ENCODE measurements around the gene FBH1. TPM values are rescaled to one million over a fixed set of nuclear protein-coding genes. Genes with fewer than 3 reads are reported as not detected.

FBH1 gene
- total RNA-seq, 1 donor, result 93.7 TPM

- peaks cover 21% of the 10 kb centered on the region for H3K79me2 ChIP-seq (ENCODE audit: insufficient read depth, low read length)
- no peak for TF ChIP-seq CTCF (IDR thresholded peaks at IDR 0.05; ENCODE audit: extremely low read depth, low read depth, low read length)
- peaks cover 73% of the 10 kb centered on the region for H3K36me3 ChIP-seq (ENCODE audit: insufficient read depth, low read length)
Observed at GRCh38 chr10:5910323-5911100, 20.5 kb downstream of the FBH1 start.

GRCh38 chr10:5911670-5912069 is 21.6 kb downstream of the FBH1 start:
- Histone ChIP-seq H3K27ac (ENCODE audit: low read depth, low read length) (no peak overlapping the region), H3K79me2 (ENCODE audit: insufficient read depth, low read length) (peaks cover 10% of the 10 kb centered on the region), H3K4me3 (ENCODE audit: insufficient read depth, low read length) (no peak overlapping the region), H3K4me2 (ENCODE audit: insufficient read depth, low read length) (no peak overlapping the region), H2AFZ (ENCODE audit: low read length) (no peak overlapping the region), H3K4me1 (ENCODE audit: insufficient read depth, low read length) (no peaks in the 10 kb centered on the region), H3K27me3 (ENCODE audit: insufficient read depth, low read length) (no peaks in the 10 kb centered on the region), H3K36me3 (ENCODE audit: insufficient read depth, low read length) (peaks cover 76% of the 10 kb centered on the region), H4K20me1 (ENCODE audit: insufficient read depth, low read length) (peaks cover 11% of the 10 kb centered on the region), H3K9me3 (ENCODE audit: low read depth, low read length) (no peaks in the 10 kb centered on the region)
- no peak for TF ChIP-seq CTCF (IDR thresholded peaks at IDR 0.05; ENCODE audit: extremely low read depth, low read depth, low read length)
- DNase-seq (ENCODE audit: insufficient read length, low spot score, missing footprints), result no peak

More at GRCh38 chr10:5910323-5911100, 20.5 kb downstream of the FBH1 start:
- peaks cover 17% of the 10 kb centered on the region for H4K20me1 ChIP-seq (ENCODE audit: insufficient read depth, low read length)
- no peak overlapping the region for H3K4me3 ChIP-seq (ENCODE audit: insufficient read depth, low read length)
- no peak overlapping the region for H3K27ac ChIP-seq (ENCODE audit: low read depth, low read length)
- no peak for DNase-seq (ENCODE audit: insufficient read length, low spot score, missing footprints)
- H3K4me1 ChIP-seq (ENCODE audit: insufficient read depth, low read length), result no peaks in the 10 kb centered on the region
- no peaks in the 10 kb centered on the region for H3K27me3 ChIP-seq (ENCODE audit: insufficient read depth, low read length)
- no peak overlapping the region for H2AFZ ChIP-seq (ENCODE audit: low read length)
- no peaks in the 10 kb centered on the region for H3K9me3 ChIP-seq (ENCODE audit: low read depth, low read length)
- no peak overlapping the region for H3K4me2 ChIP-seq (ENCODE audit: insufficient read depth, low read length)

GRCh38 chr10:5913736-5914135 is 23.7 kb downstream of the FBH1 start:
- peaks cover 10% of the 10 kb centered on the region for H4K20me1 ChIP-seq (ENCODE audit: insufficient read depth, low read length)
- no peak for DNase-seq (ENCODE audit: insufficient read length, low spot score, missing footprints)
- H3K36me3 ChIP-seq (ENCODE audit: insufficient read depth, low read length), result peaks cover 90% of the 10 kb centered on the region
- H3K4me2 ChIP-seq (ENCODE audit: insufficient read depth, low read length), result no peak overlapping the region
- H3K4me1 ChIP-seq (ENCODE audit: insufficient read depth, low read length), result no peaks in the 10 kb centered on the region
- no peak for TF ChIP-seq CTCF (IDR thresholded peaks at IDR 0.05; ENCODE audit: extremely low read depth, low read depth, low read length)
- H3K4me3 ChIP-seq (ENCODE audit: insufficient read depth, low read length), result no peak overlapping the region
- no peak overlapping the region for H3K27ac ChIP-seq (ENCODE audit: low read depth, low read length)
- H3K27me3 ChIP-seq (ENCODE audit: insufficient read depth, low read length), result no peaks in the 10 kb centered on the region
- no peak overlapping the region for H2AFZ ChIP-seq (ENCODE audit: low read length)
- H3K9me3 ChIP-seq (ENCODE audit: low read depth, low read length), result no peaks in the 10 kb centered on the region
- H3K79me2 ChIP-seq (ENCODE audit: insufficient read depth, low read length), result no peaks in the 10 kb centered on the region

GRCh38 chr10:5915451-5915850 is 25.4 kb downstream of the FBH1 start:
- peaks cover 8% of the 10 kb centered on the region for H4K20me1 ChIP-seq (ENCODE audit: insufficient read depth, low read length)
- H3K4me3 ChIP-seq (ENCODE audit: insufficient read depth, low read length), result no peak overlapping the region
- H3K27me3 ChIP-seq (ENCODE audit: insufficient read depth, low read length), result no peaks in the 10 kb centered on the region
- H3K27ac ChIP-seq (ENCODE audit: low read depth, low read length), result no peak overlapping the region
- peaks cover 87% of the 10 kb centered on the region for H3K36me3 ChIP-seq (ENCODE audit: insufficient read depth, low read length)
- H3K4me2 ChIP-seq (ENCODE audit: insufficient read depth, low read length), result no peak overlapping the region
- H3K4me1 ChIP-seq (ENCODE audit: insufficient read depth, low read length), result no peaks in the 10 kb centered on the region
- no peaks in the 10 kb centered on the region for H3K9me3 ChIP-seq (ENCODE audit: low read depth, low read length)
- TF ChIP-seq CTCF (IDR thresholded peaks at IDR 0.05; ENCODE audit: extremely low read depth, low read depth, low read length), result no peak
- no peak overlapping the region for H2AFZ ChIP-seq (ENCODE audit: low read length)
- no peak for DNase-seq (ENCODE audit: insufficient read length, low spot score, missing footprints)
- H3K79me2 ChIP-seq (ENCODE audit: insufficient read depth, low read length), result no peaks in the 10 kb centered on the region

Measured in osteoblast (primary cell).